NT2/D1 (cell line): ENCODE measurements around the gene C16orf74.

Experiments
- YY1 ChIP-seq: IDR thresholded peaks from 2 replicates; pipeline ENCODE4 v1.6.1; 2011; ENCODE audit not compliant: insufficient read length, insufficient read depth
- ZNF274 ChIP-seq: IDR thresholded peaks from 2 replicates; pipeline ENCODE4 v1.6.1; 2011; ENCODE audit warnings: mild to moderate bottlenecking, low read depth, low read length

DNA sequence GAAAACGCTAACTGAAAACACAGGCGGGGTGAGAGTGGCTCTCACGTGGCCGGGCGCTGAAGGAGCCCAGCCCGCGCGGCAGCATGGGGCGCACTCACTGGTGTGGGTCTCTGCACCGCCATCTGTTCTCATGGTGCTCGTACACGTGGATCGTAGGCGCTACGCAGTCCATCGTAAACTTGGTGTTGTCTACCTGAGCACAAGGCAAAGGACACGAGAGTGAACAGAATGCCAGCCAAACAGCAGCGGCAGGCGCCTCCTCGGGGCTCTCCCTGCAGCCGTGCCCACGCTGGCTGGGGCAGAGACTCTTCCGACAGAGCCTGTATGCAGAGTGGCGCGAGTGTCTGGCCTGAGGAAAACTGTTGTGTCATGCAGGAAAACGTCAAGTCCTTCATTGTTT lies 29.4 kb upstream of the C16orf74 start:
- TF ChIP-seq YY1 (no peak), ZNF274 (no peak)
